ENCODE measurements around the gene TAL1. TPM values are rescaled to one million over a fixed set of nuclear protein-coding genes. Genes with fewer than 3 reads are reported as not detected.

The TAL1 gene
- polyA plus RNA-seq, 3 donors = 0.50 TPM; not detected in 2

DNA sequence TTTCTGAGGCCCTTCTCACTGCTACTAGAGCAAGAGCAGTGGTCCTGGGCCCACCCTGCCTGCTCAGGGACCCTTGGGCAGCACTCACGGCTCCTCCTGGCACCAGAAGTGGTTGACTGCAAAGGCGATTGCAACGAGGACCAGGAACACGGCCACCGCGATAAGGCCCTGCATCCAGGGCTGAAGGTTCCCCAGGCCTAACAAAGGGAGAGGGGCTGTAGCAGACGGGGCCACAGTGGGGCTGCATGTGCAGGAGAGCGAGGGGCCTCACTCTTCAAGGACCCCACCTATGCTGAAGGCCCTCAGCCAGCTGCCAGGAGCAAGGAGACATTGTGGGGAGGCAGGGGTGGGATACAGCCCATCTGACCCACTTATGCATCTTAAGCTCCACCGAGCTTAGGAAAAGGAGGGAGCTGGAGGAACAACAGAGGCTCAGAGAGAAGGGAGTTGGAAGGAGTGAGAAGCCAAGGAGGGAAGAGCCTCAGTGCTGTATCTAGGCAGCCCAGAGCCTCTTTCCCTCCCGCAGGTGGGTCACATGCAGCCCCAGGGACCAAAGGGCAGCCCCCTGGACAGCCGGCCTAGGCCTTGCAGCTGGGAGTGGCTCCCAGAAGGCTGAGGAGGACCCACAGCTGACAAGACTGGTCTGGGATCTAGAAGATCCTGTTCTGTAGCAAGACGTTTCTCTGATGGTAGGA lies 44.6 kb downstream of the TAL1 start:
- Mint-ChIP-seq H3K27me3 (ENCODE audit: low read depth in 3 of 3) (peaks cover 0 to 9% (median 6%) of the 10 kb centered on the region in 3 donors), H3K4me1 (peaks cover 2% of the 10 kb centered on the region), H3K9me3 (peaks cover 0 to 5% (median 0%) of the 10 kb centered on the region in 7 donors), H3K4me3 (no peak overlapping the region), H3K36me3 (no peaks in the 10 kb centered on the region), H3K27ac (no peak overlapping the region)
- Histone ChIP-seq H3K36me3 (replicated peaks in 1 of 2; ENCODE audit: control insufficient read depth in 1 of 2, insufficient read depth in 2 of 2, low read length in 2 of 2) (no peaks in the 10 kb centered on the region), H3K4me2 (replicated peaks; ENCODE audit: extremely low read depth, low read length, poor library complexity, severe bottlenecking) (no peak overlapping the region), H3K9me3 (replicated peaks in 1 of 2; ENCODE audit: control insufficient read depth in 1 of 2, insufficient read depth in 1 of 2, low read length in 2 of 2) (no peaks in the 10 kb centered on the region), H4K20me1 (ENCODE audit: insufficient read depth, low read length) (no peaks in the 10 kb centered on the region), H3K4me1 (ENCODE audit: control insufficient read depth in 1 of 2, insufficient read depth in 2 of 2, low read length in 2 of 2) (no peaks in the 10 kb centered on the region), H3K27me3 (ENCODE audit: control insufficient read depth in 2 of 2, insufficient read depth in 2 of 2, low read length in 2 of 2) (no peaks in the 10 kb centered on the region), H3K9ac (ENCODE audit: insufficient read depth, low read length, poor library complexity, severe bottlenecking) (no peak overlapping the region), H2AFZ (ENCODE audit: insufficient read depth, low read depth, low read length, poor library complexity, severe bottlenecking) (no peak overlapping the region), H3K79me2 (ENCODE audit: insufficient read depth, low read length) (no peaks in the 10 kb centered on the region), H3K4me3 (replicated peaks in 1 of 3; ENCODE audit: low read depth in 2 of 3, low read length in 3 of 3) (no peak overlapping the region), H3K27ac (ENCODE audit: low read depth in 1 of 2, low read length in 2 of 2) (no peak overlapping the region)
- WGBS (ENCODE audit: insufficient coverage) = 91% methylated on average over 10 of the region's 12 CpGs
- DNase-seq = no peak
- TF ChIP-seq CTCF (IDR thresholded peaks at IDR 0.05) = no peak
- intact Hi-C loops (cut with micrococcal nuclease) = no loop called here

GRCh38 chr1:47186267-47187185 lies 45.5 kb downstream of the TAL1 start:
- Mint-ChIP-seq H3K4me3 (no peak overlapping the region), H3K36me3 (no peaks in the 10 kb centered on the region), H3K9me3 (peaks cover 0 to 5% (median 0%) of the 10 kb centered on the region in 7 donors), H3K4me1 (peaks cover 2% of the 10 kb centered on the region), H3K27ac (peak overlapping the region in 1 of 7 donors; percentile 42), H3K27me3 (ENCODE audit: low read depth in 3 of 3) (peaks cover 0 to 10% (median 6%) of the 10 kb centered on the region in 3 donors)
- no peak for DNase-seq
- Histone ChIP-seq H2AFZ (ENCODE audit: insufficient read depth, low read depth, low read length, poor library complexity, severe bottlenecking) (no peak overlapping the region), H3K27me3 (ENCODE audit: control insufficient read depth in 2 of 2, insufficient read depth in 2 of 2, low read length in 2 of 2) (no peaks in the 10 kb centered on the region), H3K4me1 (ENCODE audit: control insufficient read depth in 1 of 2, insufficient read depth in 2 of 2, low read length in 2 of 2) (no peaks in the 10 kb centered on the region), H3K9ac (ENCODE audit: insufficient read depth, low read length, poor library complexity, severe bottlenecking) (no peak overlapping the region), H3K27ac (ENCODE audit: low read depth in 1 of 2, low read length in 2 of 2) (no peak overlapping the region), H3K79me2 (ENCODE audit: insufficient read depth, low read length) (no peaks in the 10 kb centered on the region), H3K36me3 (replicated peaks in 1 of 2; ENCODE audit: control insufficient read depth in 1 of 2, insufficient read depth in 2 of 2, low read length in 2 of 2) (no peaks in the 10 kb centered on the region), H4K20me1 (ENCODE audit: insufficient read depth, low read length) (no peaks in the 10 kb centered on the region), H3K4me3 (replicated peaks in 1 of 3; ENCODE audit: low read depth in 2 of 3, low read length in 3 of 3) (no peak overlapping the region), H3K4me2 (replicated peaks; ENCODE audit: extremely low read depth, low read length, poor library complexity, severe bottlenecking) (no peak overlapping the region), H3K9me3 (replicated peaks in 1 of 2; ENCODE audit: control insufficient read depth in 1 of 2, insufficient read depth in 1 of 2, low read length in 2 of 2) (no peaks in the 10 kb centered on the region)
- TF ChIP-seq CTCF (IDR thresholded peaks at IDR 0.05) = no peak
- WGBS (ENCODE audit: insufficient coverage) = 98% methylated on average over 9 of the region's 13 CpGs
- intact Hi-C loops (cut with micrococcal nuclease) = no loop called here
